ENCODE data around the gene AGRP. TPM values are rescaled to one million over a fixed set of nuclear protein-coding genes. Genes with fewer than 3 reads are reported as not detected.

Gene AGRP
- total RNA-seq, 2 experiments from 2014 or later = not detected

- Histone ChIP-seq H3K4me2 (ENCODE audit: low read length) (no peak overlapping the region), H3K36me3 (ENCODE audit: insufficient read depth, low read length) (peaks cover 11% of the 10 kb centered on the region; the same call in 1 of the 2 replicates), H3K9me2 (ENCODE audit: insufficient read depth, low read length) (no peaks in the 10 kb centered on the region), H3K4me1 (ENCODE audit: insufficient read depth, low read length, poor library complexity, severe bottlenecking) (no peaks in the 10 kb centered on the region), H3K9me3 (ENCODE audit: low read length) (no peaks in the 10 kb centered on the region), H3K27ac (ENCODE audit: low read depth, low read length, poor library complexity, severe bottlenecking) (no peak overlapping the region), H3K4me3 (ENCODE audit: low read depth, low read length, poor library complexity, severe bottlenecking) (no peak overlapping the region), H3K79me2 (ENCODE audit: insufficient read depth, low read depth, low read length) (no peaks in the 10 kb centered on the region), H4K20me1 (ENCODE audit: insufficient read depth, low read length) (no peaks in the 10 kb centered on the region), H2AFZ (ENCODE audit: low read length) (no peak overlapping the region)
- POLR2A ChIA-PET = no interaction called here
- no TSS peak for BruUV-seq (replicated peaks)
- TF ChIP-seq CTCF (conservative IDR thresholded peaks at IDR 0.05; ENCODE audit: low read length) (no peak), EZH2phosphoT487 (IDR thresholded peaks at IDR 0.05; ENCODE audit: borderline replicate concordance, low read depth, low read length) (no peak)
- no peak for DNase-seq (ENCODE audit: low spot score)
- intact Hi-C loops (cut with micrococcal nuclease; ENCODE audit: unreplicated experiment) = no loop called here
- CTCF ChIA-PET (ENCODE audit: unreplicated experiment) = no interaction called here
These were observed 46.6 kb downstream of the AGRP start for GRCh38 chr16:67436640-67437193.

GRCh38 chr16:67435758-67436164 is 47.6 kb downstream of the AGRP start:
- BruUV-seq (replicated peaks) = no TSS peak
- H3K4me3 ChIP-seq (ENCODE audit: low read depth, low read length, poor library complexity, severe bottlenecking) = no peak overlapping the region
- H3K36me3 ChIP-seq (ENCODE audit: insufficient read depth, low read length) = peaks cover 11% of the 10 kb centered on the region; the same call in 1 of the 2 replicates
- no peaks in the 10 kb centered on the region for H3K4me1 ChIP-seq (ENCODE audit: insufficient read depth, low read length, poor library complexity, severe bottlenecking)
- H3K4me2 ChIP-seq (ENCODE audit: low read length) = no peak overlapping the region
- H2AFZ ChIP-seq (ENCODE audit: low read length) = no peak overlapping the region
- ChIA-PET CTCF (ENCODE audit: unreplicated experiment) (no interaction called here), POLR2A (no interaction called here)
- no peak for TF ChIP-seq CTCF (conservative IDR thresholded peaks at IDR 0.05; ENCODE audit: low read length)
- TF ChIP-seq EZH2phosphoT487 (IDR thresholded peaks at IDR 0.05; ENCODE audit: borderline replicate concordance, low read depth, low read length) = no peak
- H3K79me2 ChIP-seq (ENCODE audit: insufficient read depth, low read depth, low read length) = no peaks in the 10 kb centered on the region
- H4K20me1 ChIP-seq (ENCODE audit: insufficient read depth, low read length) = no peaks in the 10 kb centered on the region
- DNase-seq (ENCODE audit: low spot score) = no peak
- intact Hi-C loops (cut with micrococcal nuclease; ENCODE audit: unreplicated experiment) = no loop called here
- H3K9me3 ChIP-seq (ENCODE audit: low read length) = no peaks in the 10 kb centered on the region
- no peaks in the 10 kb centered on the region for H3K9me2 ChIP-seq (ENCODE audit: insufficient read depth, low read length)
- H3K27ac ChIP-seq (ENCODE audit: low read depth, low read length, poor library complexity, severe bottlenecking) = no peak overlapping the region

- intact Hi-C loops (cut with micrococcal nuclease; ENCODE audit: unreplicated experiment) = no loop called here
- POLR2A ChIA-PET = no interaction called here
- CTCF ChIA-PET (ENCODE audit: unreplicated experiment) = interaction anchor here (0.6 kb wide), 2 partner anchors 60 to 1748 kb away, joined by 3 to 8 read pairs; no protein-coding TSS in a partner anchor
- no TSS peak for BruUV-seq (replicated peaks)
- Histone ChIP-seq H3K4me2 (ENCODE audit: low read length) (no peak overlapping the region), H3K36me3 (ENCODE audit: insufficient read depth, low read length) (peaks cover 6% of the 10 kb centered on the region; the same call in 1 of the 2 replicates), H3K9me2 (ENCODE audit: insufficient read depth, low read length) (no peaks in the 10 kb centered on the region), H3K4me1 (ENCODE audit: insufficient read depth, low read length, poor library complexity, severe bottlenecking) (no peaks in the 10 kb centered on the region), H3K4me3 (ENCODE audit: low read depth, low read length, poor library complexity, severe bottlenecking) (no peak overlapping the region), H4K20me1 (ENCODE audit: insufficient read depth, low read length) (no peaks in the 10 kb centered on the region), H3K9me3 (ENCODE audit: low read length) (no peaks in the 10 kb centered on the region), H3K27ac (ENCODE audit: low read depth, low read length, poor library complexity, severe bottlenecking) (no peak overlapping the region), H2AFZ (ENCODE audit: low read length) (no peak overlapping the region), H3K79me2 (ENCODE audit: insufficient read depth, low read depth, low read length) (no peaks in the 10 kb centered on the region)
- TF ChIP-seq CTCF (conservative IDR thresholded peaks at IDR 0.05; ENCODE audit: low read length) = no peak
- no peak for TF ChIP-seq EZH2phosphoT487 (IDR thresholded peaks at IDR 0.05; ENCODE audit: borderline replicate concordance, low read depth, low read length)
- DNase-seq (ENCODE audit: low spot score) = no peak
These were observed 50.1 kb downstream of the AGRP start for GRCh38 chr16:67433131-67433719.

All from OCI-LY7 (cell line).